ENCODE data around the gene CDH13. TPM values are rescaled to one million over a fixed set of nuclear protein-coding genes. Genes with fewer than 3 reads are reported as not detected.

Gene CDH13
- total RNA-seq, 2 donors from 2014 or later: 2.4 to 6.3 TPM

GRCh38 chr16:83743720-83744119 is 1117.0 kb downstream of the CDH13 start:
- H3K36me3 ChIP-seq: no peaks in the 10 kb centered on the region
- DNase-seq: no peak
- no peaks in the 10 kb centered on the region for H3K4me1 ChIP-seq
- no peak overlapping the region for H3K27ac ChIP-seq
- intact Hi-C loops (cut with DNase I): no loop called here
- H3K9ac ChIP-seq (ENCODE audit: low read depth in 2 of 2, low read length in 2 of 2): no peak overlapping the region
- no peak overlapping the region for H3K4me3 ChIP-seq
- no peaks in the 10 kb centered on the region for H3K27me3 ChIP-seq
- TF ChIP-seq CTCF (IDR thresholded peaks at IDR 0.05): no peak
- H3K9me3 ChIP-seq: no peaks in the 10 kb centered on the region

- Histone ChIP-seq H3K4me3 (no peak overlapping the region), H3K4me1 (no peaks in the 10 kb centered on the region), H3K9me3 (no peaks in the 10 kb centered on the region), H3K27me3 (no peaks in the 10 kb centered on the region), H3K9ac (ENCODE audit: low read depth in 2 of 2, low read length in 2 of 2) (no peak overlapping the region), H3K36me3 (no peaks in the 10 kb centered on the region), H3K27ac (no peak overlapping the region)
- no peak for TF ChIP-seq CTCF (IDR thresholded peaks at IDR 0.05)
- intact Hi-C loops (cut with DNase I): no loop called here
- DNase-seq: no peak
Measured at GRCh38 chr16:83744441-83744981, 1117.7 kb downstream of the CDH13 start.

- TF ChIP-seq CTCF (IDR thresholded peaks at IDR 0.05): no peak
- DNase-seq: no peak
- H3K4me3 ChIP-seq: no peak overlapping the region
- no peaks in the 10 kb centered on the region for H3K4me1 ChIP-seq
- H3K9me3 ChIP-seq: no peaks in the 10 kb centered on the region
- no peaks in the 10 kb centered on the region for H3K27me3 ChIP-seq
- H3K36me3 ChIP-seq: no peaks in the 10 kb centered on the region
- no peak overlapping the region for H3K27ac ChIP-seq
- intact Hi-C loops (cut with DNase I): no loop called here
- no peak overlapping the region for H3K9ac ChIP-seq (ENCODE audit: low read depth in 2 of 2, low read length in 2 of 2)
Measured at GRCh38 chr16:83746611-83747010, 1119.8 kb downstream of the CDH13 start.

DNA sequence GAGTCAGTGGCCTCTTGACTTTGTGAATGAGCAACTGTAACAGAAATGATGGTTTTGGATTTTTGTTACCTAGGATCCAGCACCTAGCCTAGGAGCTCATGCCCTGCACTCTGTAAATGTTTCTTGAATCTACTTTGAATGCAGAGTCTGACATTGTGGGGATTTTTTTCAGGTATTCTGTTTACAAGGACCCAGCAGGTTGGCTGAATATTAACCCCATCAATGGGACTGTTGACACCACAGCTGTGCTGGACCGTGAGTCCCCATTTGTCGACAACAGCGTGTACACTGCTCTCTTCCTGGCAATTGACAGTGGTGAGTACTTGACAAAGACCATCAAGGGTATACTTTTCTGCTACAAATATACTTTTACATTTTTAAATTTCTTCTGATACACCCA is 1121.2 kb downstream of the CDH13 start:
- Histone ChIP-seq H3K4me3 (no peak overlapping the region), H3K4me1 (no peaks in the 10 kb centered on the region), H3K27me3 (no peaks in the 10 kb centered on the region), H3K36me3 (no peaks in the 10 kb centered on the region), H3K9me3 (no peaks in the 10 kb centered on the region), H3K9ac (ENCODE audit: low read depth in 2 of 2, low read length in 2 of 2) (no peak overlapping the region), H3K27ac (no peak overlapping the region)
- no peak for DNase-seq
- intact Hi-C loops (cut with DNase I): no loop called here
- no peak for TF ChIP-seq CTCF (IDR thresholded peaks at IDR 0.05)

GRCh38 chr16:83755391-83755790 is 1128.6 kb downstream of the CDH13 start:
- no peaks in the 10 kb centered on the region for H3K4me1 ChIP-seq
- TF ChIP-seq CTCF (IDR thresholded peaks at IDR 0.05): no peak

More at GRCh38 chr16:83755391-83755790, 1128.6 kb downstream of the CDH13 start:
- Histone ChIP-seq H3K4me3 (no peak overlapping the region), H3K36me3 (no peaks in the 10 kb centered on the region), H3K9ac (ENCODE audit: low read depth in 2 of 2, low read length in 2 of 2) (no peak overlapping the region), H3K9me3 (no peaks in the 10 kb centered on the region), H3K27me3 (no peaks in the 10 kb centered on the region), H3K27ac (no peak overlapping the region)
- intact Hi-C loops (cut with DNase I): no loop called here
- no peak for DNase-seq
